Smooth muscle cell (in vitro differentiated cells): ENCODE data around the gene COL8A1. TPM values are rescaled to one million over a fixed set of nuclear protein-coding genes. Genes with fewer than 3 reads are reported as not detected.

Source experiments
- DNase-seq: peaks from one replicate; lab custom pipeline; 2025; ENCODE audit not compliant: unreplicated experiment; lab: John Stamatoyannopoulos, UW
- H2AFZ ChIP-seq: fragments of 200-600 bp; sonication (generic); 2 replicates; pipeline ENCODE4 v1.6.0; 2016; ENCODE audit warnings: antibody characterized with exemption, low read depth, mild to moderate bottlenecking
- H3F3A ChIP-seq: fragments of 200-600 bp; sonication (generic); 2 replicates; pipeline ENCODE4 v1.6.0; 2017; ENCODE audit warnings: antibody characterized with exemption, low read depth
- H3K27ac ChIP-seq: fragments of 200-600 bp; sonication (generic); 2 replicates; pipeline ENCODE4 v1.5.1; 2016; ENCODE audit warnings: low read depth, mild to moderate bottlenecking
- H3K27me3 ChIP-seq: fragments of 200-600 bp; sonication (generic); 2 replicates; pipeline ENCODE4 v1.6.1; 2016; ENCODE audit warnings: low read depth, mild to moderate bottlenecking
- H3K36me3 ChIP-seq: fragments of 200-600 bp; sonication (generic); 2 replicates; pipeline ENCODE4 v1.5.1; 2016; ENCODE audit warnings: low read depth
- H3K4me1 ChIP-seq: fragments of 200-600 bp; sonication (generic); 2 replicates; pipeline ENCODE4 v1.5.1; 2016; ENCODE audit warnings: low read depth
- H3K4me2 ChIP-seq: fragments of 200-600 bp; sonication (generic); 2 replicates; pipeline ENCODE4 v1.6.0; 2016; ENCODE audit warnings: mild to moderate bottlenecking
- H3K4me3 ChIP-seq: fragments of 200-600 bp; sonication (generic); 2 replicates; pipeline ENCODE4 v1.5.1; 2016; ENCODE audit warnings: mild to moderate bottlenecking
- H3K79me2 ChIP-seq: fragments of 200-600 bp; sonication (generic); 2 replicates; pipeline ENCODE4 v1.6.0; 2016; ENCODE audit warnings: low read depth, mild to moderate bottlenecking
- H3K9ac ChIP-seq: fragments of 200-600 bp; sonication (generic); 2 replicates; pipeline ENCODE4 v1.6.0; 2016; ENCODE audit warnings: low read depth
- H3K9me3 ChIP-seq: fragments of 200-600 bp; sonication (generic); replicated peaks from 2 replicates; pipeline ENCODE4 v1.5.1; 2016; ENCODE audit warnings: low read depth
- H4K20me1 ChIP-seq: fragments of 200-600 bp; sonication (generic); 2 replicates; pipeline ENCODE4 v1.6.0; 2016; ENCODE audit warnings: low read depth
- WGBS: methylation state at CpG from one replicate; pipeline ENCODE4 v1.1.7; 2016; ENCODE audit warnings: low lambda C conversion rate; 5-methylcytosine and 5-hydroxymethylcytosine counted together
- polyA plus RNA-seq: library from polyadenylated mRNA; unstranded; fragments of >200 nt; fragmentation: Nextera tagmentation; extraction: Ambion mirVana; gene quantifications from 2 replicates; pipeline ENCODE4 v1.2.1, GENCODE V29; 2016
- total RNA-seq: library from RNA; depleted of rRNA; stranded (reverse); fragments of >200 nt; gene quantifications from 2 replicates; pipeline ENCODE4 v1.2.3, GENCODE V29; 2014
- TF ChIP-seq, protein P1 (sequence below): fragments of 200-600 bp; sonication (generic); IDR thresholded peaks from 2 replicates; pipeline ENCODE4 v1.5.1; 2017; ENCODE audit warnings: borderline replicate concordance, mild to moderate bottlenecking, antibody characterized with exemption; ENCODE audit not compliant: insufficient read depth, poor library complexity, severe bottlenecking

Gene COL8A1
- total and polyA plus RNA-seq, 2 experiments from 2014 or later, result 7.9 to 8.2 TPM

DNA sequence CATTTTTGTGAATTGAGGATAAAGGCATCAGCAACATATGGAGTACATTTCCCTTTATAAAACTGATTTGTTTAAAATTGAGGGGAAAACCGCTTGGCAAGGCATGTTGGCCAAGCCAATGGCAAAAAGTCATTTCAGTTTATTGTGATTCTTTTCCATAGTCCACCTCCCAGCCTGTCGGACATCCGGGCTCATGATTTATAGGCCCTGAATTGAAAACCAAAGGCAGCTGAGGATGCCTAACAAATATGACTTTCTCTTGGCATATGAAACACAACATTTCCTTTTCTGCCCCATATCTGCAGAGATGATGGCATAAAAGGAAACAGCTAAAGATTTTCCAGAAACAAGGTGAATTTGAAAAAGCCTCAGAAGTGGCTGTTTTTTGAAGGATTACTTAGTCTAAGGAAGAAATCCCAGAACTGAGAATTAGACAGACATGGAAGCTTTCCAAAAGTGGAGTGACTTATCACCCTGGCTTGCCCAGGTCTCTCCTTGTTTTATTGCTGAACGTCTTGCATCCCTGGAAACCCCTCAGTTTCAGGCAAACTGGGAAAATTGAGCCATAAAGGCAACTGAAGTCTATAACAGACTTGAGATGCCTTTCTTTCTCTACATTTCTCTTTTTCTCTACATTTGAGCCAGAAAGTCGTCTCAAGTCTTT lies 74.0 kb downstream of the COL8A1 start:
- DNase-seq, result no peak
- Histone ChIP-seq H3K4me3 (no peak overlapping the region), H3K27me3 (no peaks in the 10 kb centered on the region), H3K79me2 (no peaks in the 10 kb centered on the region), H3K4me1 (no peaks in the 10 kb centered on the region), H4K20me1 (no peaks in the 10 kb centered on the region), H2AFZ (no peak overlapping the region), H3K4me2 (no peak overlapping the region), H3K27ac (no peak overlapping the region), H3F3A (no peaks in the 10 kb centered on the region), H3K36me3 (no peaks in the 10 kb centered on the region), H3K9me3 (no peaks in the 10 kb centered on the region), H3K9ac (no peak overlapping the region)
- TF ChIP-seq, protein P1, sequence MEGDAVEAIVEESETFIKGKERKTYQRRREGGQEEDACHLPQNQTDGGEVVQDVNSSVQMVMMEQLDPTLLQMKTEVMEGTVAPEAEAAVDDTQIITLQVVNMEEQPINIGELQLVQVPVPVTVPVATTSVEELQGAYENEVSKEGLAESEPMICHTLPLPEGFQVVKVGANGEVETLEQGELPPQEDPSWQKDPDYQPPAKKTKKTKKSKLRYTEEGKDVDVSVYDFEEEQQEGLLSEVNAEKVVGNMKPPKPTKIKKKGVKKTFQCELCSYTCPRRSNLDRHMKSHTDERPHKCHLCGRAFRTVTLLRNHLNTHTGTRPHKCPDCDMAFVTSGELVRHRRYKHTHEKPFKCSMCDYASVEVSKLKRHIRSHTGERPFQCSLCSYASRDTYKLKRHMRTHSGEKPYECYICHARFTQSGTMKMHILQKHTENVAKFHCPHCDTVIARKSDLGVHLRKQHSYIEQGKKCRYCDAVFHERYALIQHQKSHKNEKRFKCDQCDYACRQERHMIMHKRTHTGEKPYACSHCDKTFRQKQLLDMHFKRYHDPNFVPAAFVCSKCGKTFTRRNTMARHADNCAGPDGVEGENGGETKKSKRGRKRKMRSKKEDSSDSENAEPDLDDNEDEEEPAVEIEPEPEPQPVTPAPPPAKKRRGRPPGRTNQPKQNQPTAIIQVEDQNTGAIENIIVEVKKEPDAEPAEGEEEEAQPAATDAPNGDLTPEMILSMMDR, result no peak
- 83% methylated on average over 5 of the region's 5 CpGs for WGBS

DNA sequence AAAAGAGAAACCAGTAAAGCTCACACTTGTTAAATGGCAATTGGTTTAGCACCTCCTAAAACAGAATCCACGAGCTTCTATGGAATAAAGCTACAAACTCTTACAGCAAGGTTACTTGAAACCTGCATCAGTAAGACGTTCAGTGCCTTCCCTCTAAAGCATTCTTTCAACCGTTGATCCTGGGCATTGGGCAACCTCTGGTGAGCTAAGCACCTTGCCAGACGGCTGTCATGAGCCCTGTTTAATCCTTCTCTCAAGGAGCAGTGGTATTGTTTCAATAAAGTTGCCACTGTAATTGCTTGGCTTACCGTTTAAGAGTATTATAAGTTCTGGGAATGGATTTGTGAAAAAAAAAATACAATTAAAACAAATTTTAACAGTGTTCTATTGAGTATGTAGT lies 75.0 kb downstream of the COL8A1 start:
- Histone ChIP-seq H3K79me2 (no peaks in the 10 kb centered on the region), H2AFZ (no peak overlapping the region), H3K9me3 (no peaks in the 10 kb centered on the region), H3K27ac (no peak overlapping the region), H3K9ac (no peak overlapping the region), H3F3A (no peaks in the 10 kb centered on the region), H3K36me3 (no peaks in the 10 kb centered on the region), H3K4me2 (no peak overlapping the region), H3K27me3 (no peaks in the 10 kb centered on the region), H4K20me1 (no peaks in the 10 kb centered on the region), H3K4me1 (no peaks in the 10 kb centered on the region), H3K4me3 (no peak overlapping the region)
- WGBS, result 49% methylated on average over 5 of the region's 5 CpGs
- no peak for DNase-seq
- TF ChIP-seq, protein P1, result no peak

GRCh38 chr3:99714146-99714545 lies 75.8 kb downstream of the COL8A1 start:
- TF ChIP-seq, protein P1, result no peak
- H3K27me3 ChIP-seq, result no peaks in the 10 kb centered on the region
- no peak overlapping the region for H3K27ac ChIP-seq
- no peaks in the 10 kb centered on the region for H3F3A ChIP-seq
- H3K79me2 ChIP-seq, result no peaks in the 10 kb centered on the region
- H3K9ac ChIP-seq, result no peak overlapping the region
- no peak overlapping the region for H3K4me2 ChIP-seq
- H3K36me3 ChIP-seq, result no peaks in the 10 kb centered on the region
- 90% methylated on average over 1 of the region's 1 CpG for WGBS
- no peak overlapping the region for H3K4me3 ChIP-seq
- no peaks in the 10 kb centered on the region for H4K20me1 ChIP-seq
- no peaks in the 10 kb centered on the region for H3K4me1 ChIP-seq
- no peak for DNase-seq
- no peak overlapping the region for H2AFZ ChIP-seq
- H3K9me3 ChIP-seq, result no peaks in the 10 kb centered on the region

- Histone ChIP-seq H3F3A (no peaks in the 10 kb centered on the region), H2AFZ (no peak overlapping the region), H4K20me1 (no peaks in the 10 kb centered on the region), H3K9me3 (no peaks in the 10 kb centered on the region), H3K4me1 (no peaks in the 10 kb centered on the region), H3K36me3 (no peaks in the 10 kb centered on the region), H3K27ac (no peak overlapping the region), H3K4me2 (no peak overlapping the region), H3K9ac (no peak overlapping the region), H3K27me3 (no peaks in the 10 kb centered on the region), H3K4me3 (no peak overlapping the region), H3K79me2 (no peaks in the 10 kb centered on the region)
- DNase-seq, result no peak
- TF ChIP-seq, protein P1, result no peak
- 94% methylated on average over 2 of the region's 2 CpGs for WGBS
Observed at GRCh38 chr3:99714575-99714974, 76.2 kb downstream of the COL8A1 start.
